HEK293 (cell line): Measurements from ENCODE around the gene NCKAP1.
"Not testable (repeated sequence)": the region's sequence is repeated elsewhere in the genome, so short reads cannot be mapped to it uniquely, and the experiment has no call there.

Source experiments
- CTCF ChIA-PET: fragments of 350-600 bp; formaldehyde crosslinking; extraction: SDS; loops from one replicate; lab custom pipeline; 2021; ENCODE audit warnings: antibody characterized with exemption; lab: Yijun Ruan, JAX
- POLR2A ChIA-PET: fragments of 300-600 bp; formaldehyde crosslinking; extraction: SDS; loops from one replicate; lab custom pipeline; 2020; ENCODE audit warnings: antibody characterized with exemption, inconsistent platforms; lab: Yijun Ruan, JAX
- H3K27ac ChIP-seq: fragments of 200-500 bp; sonication (Bioruptor generic); 2 replicates; pipeline ENCODE4 v1.5.1; 2014; ENCODE audit warnings: low read depth, low read length, control low read depth, inconsistent platforms; ENCODE audit errors: extremely low read depth
- H3K36me3 ChIP-seq, 2 experiments: fragments of 200-500 bp in 1 of 2; sonication (Bioruptor generic) in 1 of 2; 1 replicate in 1 of 2; 2 replicates in 1 of 2; pipeline ENCODE4 v1.5.1; 2014 to 2017; ENCODE audit warnings: inconsistent platforms in 2 of 2, low read length in 2 of 2; ENCODE audit not compliant: control insufficient read depth in 2 of 2, insufficient read depth in 1 of 2
- H3K4me1 ChIP-seq: fragments of 200-500 bp; sonication (Bioruptor generic); 2 replicates; pipeline ENCODE4 v1.5.1; 2014; ENCODE audit warnings: mild to moderate bottlenecking, low read length, inconsistent platforms; ENCODE audit not compliant: control insufficient read depth, insufficient read depth
- H3K4me3 ChIP-seq: 2 replicates; pipeline ENCODE4 v1.5.1; 2011; ENCODE audit warnings: low read depth, mild to moderate bottlenecking, control low read depth, low read length, moderate library complexity
- H3K9me3 ChIP-seq: fragments of 200-500 bp; sonication (Bioruptor generic); 2 replicates; pipeline ENCODE4 v1.5.1; 2014; ENCODE audit warnings: low read depth, low read length, inconsistent platforms; ENCODE audit not compliant: control insufficient read depth, insufficient read depth
- GLIS2 ChIP-seq: fragments of 450-650 bp; formaldehyde crosslinking; IDR thresholded peaks from 2 replicates; pipeline ENCODE4 v1.5.1; 2016; ENCODE audit warnings: missing biosample characterization, missing genetic modification characterization
- OVOL3 ChIP-seq: fragments of 450-650 bp; formaldehyde crosslinking; IDR thresholded peaks from 2 replicates; pipeline ENCODE4 v1.5.1; 2016; ENCODE audit warnings: missing biosample characterization, missing genetic modification characterization
- PRDM2 ChIP-seq: fragments of 450-650 bp; formaldehyde crosslinking; IDR thresholded peaks from 2 replicates; pipeline ENCODE4 v1.5.1; 2016; ENCODE audit warnings: missing biosample characterization, missing genetic modification characterization, borderline replicate concordance
- RBAK ChIP-seq: fragments of 450-650 bp; formaldehyde crosslinking; IDR thresholded peaks from 2 replicates; pipeline ENCODE4 v1.5.1; 2016; ENCODE audit warnings: missing biosample characterization, missing genetic modification characterization
- REPIN1 ChIP-seq: fragments of 450-650 bp; formaldehyde crosslinking; IDR thresholded peaks from 2 replicates; pipeline ENCODE4 v1.5.1; 2017; ENCODE audit warnings: missing biosample characterization, missing genetic modification characterization, low read depth
- ZBTB11 ChIP-seq: fragments of 450-650 bp; formaldehyde crosslinking; conservative IDR thresholded peaks from 2 replicates; pipeline ENCODE4 v1.5.1; 2016; ENCODE audit warnings: low read depth, missing biosample characterization, missing genetic modification characterization
- ZBTB17 ChIP-seq: fragments of 450-650 bp; formaldehyde crosslinking; IDR thresholded peaks from 2 replicates; pipeline ENCODE4 v1.5.1; 2016; ENCODE audit warnings: missing biosample characterization, missing genetic modification characterization
- ZFP37 ChIP-seq: fragments of 450-650 bp; formaldehyde crosslinking; IDR thresholded peaks from 2 replicates; pipeline ENCODE4 v1.5.1; 2016; ENCODE audit warnings: missing biosample characterization, missing genetic modification characterization
- ZNF146 ChIP-seq: fragments of 450-650 bp; formaldehyde crosslinking; IDR thresholded peaks from 2 replicates; pipeline ENCODE4 v1.5.1; 2016; ENCODE audit warnings: missing biosample characterization, missing genetic modification characterization
- ZNF398 ChIP-seq: fragments of 450-650 bp; formaldehyde crosslinking; IDR thresholded peaks from 2 replicates; pipeline ENCODE4 v1.5.1; 2017; ENCODE audit warnings: missing biosample characterization, missing genetic modification characterization
- ZNF837 ChIP-seq: fragments of 450-650 bp; formaldehyde crosslinking; IDR thresholded peaks from 2 replicates; pipeline ENCODE4 v1.5.1; 2016; ENCODE audit warnings: missing biosample characterization, missing genetic modification characterization
- TF ChIP-seq, protein P1 (sequence below): fragments of 450-650 bp; formaldehyde crosslinking; IDR thresholded peaks from 2 replicates; pipeline ENCODE4 v1.5.1; 2016; ENCODE audit warnings: missing biosample characterization, missing genetic modification characterization
- TF ChIP-seq, protein P2 (sequence below): fragments of 450-650 bp; formaldehyde crosslinking; IDR thresholded peaks from 2 replicates; pipeline ENCODE4 v1.5.1; 2017; ENCODE audit warnings: missing biosample characterization, missing genetic modification characterization
- TF ChIP-seq, protein P3 (sequence below): fragments of 450-650 bp; formaldehyde crosslinking; IDR thresholded peaks from 2 replicates; pipeline ENCODE4 v1.5.1; 2017; ENCODE audit warnings: missing biosample characterization, missing genetic modification characterization
- TF ChIP-seq, protein P4 (sequence below): fragments of 450-650 bp; formaldehyde crosslinking; IDR thresholded peaks from 2 replicates; pipeline ENCODE4 v1.5.1; 2017; ENCODE audit warnings: missing biosample characterization, missing genetic modification characterization

NCKAP1 gene

GRCh38 chr2:182968493-182968892 lies 69.8 kb downstream of the NCKAP1 start (continued):
- TF ChIP-seq ZNF398 (no peak), REPIN1 (tag by site-specific recombination) (no peak), RBAK (tag by site-specific recombination) (no peak), PRDM2 (tag by site-specific recombination) (no peak), ZFP37 (tag by site-specific recombination) (no peak), GLIS2 (tag by site-specific recombination) (no peak)
- TF ChIP-seq, protein P1, sequence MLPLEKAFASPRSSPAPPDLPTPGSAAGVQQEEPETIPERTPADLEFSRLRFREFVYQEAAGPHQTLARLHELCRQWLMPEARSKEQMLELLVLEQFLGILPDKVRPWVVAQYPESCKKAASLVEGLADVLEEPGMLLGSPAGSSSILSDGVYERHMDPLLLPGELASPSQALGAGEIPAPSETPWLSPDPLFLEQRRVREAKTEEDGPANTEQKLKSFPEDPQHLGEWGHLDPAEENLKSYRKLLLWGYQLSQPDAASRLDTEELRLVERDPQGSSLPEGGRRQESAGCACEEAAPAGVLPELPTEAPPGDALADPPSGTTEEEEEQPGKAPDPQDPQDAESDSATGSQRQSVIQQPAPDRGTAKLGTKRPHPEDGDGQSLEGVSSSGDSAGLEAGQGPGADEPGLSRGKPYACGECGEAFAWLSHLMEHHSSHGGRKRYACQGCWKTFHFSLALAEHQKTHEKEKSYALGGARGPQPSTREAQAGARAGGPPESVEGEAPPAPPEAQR: no peak

DNA sequence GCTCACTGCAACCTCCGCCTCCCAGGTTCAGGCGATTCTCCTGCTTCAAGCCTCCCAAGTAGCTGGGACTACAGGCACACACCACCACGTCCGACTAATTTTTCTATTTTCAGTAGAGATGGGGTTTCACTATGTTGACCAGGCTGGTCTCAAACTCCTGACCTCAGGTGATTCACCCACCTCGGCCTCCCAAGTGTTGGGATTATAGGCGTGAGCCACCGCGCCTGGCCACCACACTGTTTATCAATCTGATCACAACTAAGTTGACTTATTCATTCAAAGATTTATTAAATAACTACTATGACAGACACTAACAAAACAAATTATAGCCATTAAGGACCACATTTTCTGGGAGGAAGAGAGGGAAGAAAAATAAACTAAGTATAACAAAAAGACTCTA lies 71.9 kb downstream of the NCKAP1 start:
- H3K27ac ChIP-seq, H3K9me3 ChIP-seq, H3K4me1 ChIP-seq, H3K4me3 ChIP-seq, POLR2A ChIA-PET: not testable (repeated sequence)
- peaks cover 8 to 57% of the 10 kb centered on the region in 2 experiments for H3K36me3 ChIP-seq
- CTCF ChIA-PET: interaction anchor here (0.9 to 1.2 kb wide), 2 partner anchors 14 to 40 kb away, joined by 3 read pairs; no protein-coding TSS in a partner anchor

DNA sequence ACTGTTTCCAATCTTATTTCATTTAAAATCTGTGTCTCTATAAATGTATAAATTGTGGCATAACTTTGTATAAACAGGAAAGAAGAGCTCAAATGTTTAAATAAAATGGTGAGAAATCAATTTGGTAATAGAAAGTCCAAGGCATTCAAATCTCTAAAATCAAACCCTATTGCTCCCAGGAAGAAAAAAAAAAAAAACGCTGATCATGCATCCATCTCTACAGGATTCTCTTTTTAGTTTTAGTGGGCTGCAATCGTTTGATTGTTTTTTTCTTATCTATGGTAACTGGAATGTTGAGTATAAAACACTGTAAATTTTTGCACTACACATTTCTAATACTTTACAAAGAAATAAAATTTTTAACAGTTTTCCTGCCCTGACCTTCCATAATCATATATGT lies 75.6 kb downstream of the NCKAP1 start:
- no peak overlapping the region for H3K4me3 ChIP-seq
- H3K9me3 ChIP-seq: no peaks in the 10 kb centered on the region
- no peak overlapping the region for H3K27ac ChIP-seq
- ChIA-PET POLR2A (no interaction called here), CTCF (interaction anchor here (0.5 kb wide), 1 partner anchor 33 kb away, joined by 3 read pairs; no protein-coding TSS in a partner anchor)
- peaks cover 12 to 55% of the 10 kb centered on the region in 2 experiments for H3K36me3 ChIP-seq
- H3K4me1 ChIP-seq: no peaks in the 10 kb centered on the region
- TF ChIP-seq ZNF146 (tag by site-specific recombination) (no peak), ZNF837 (tag by site-specific recombination) (no peak), ZBTB17 (tag by site-specific recombination) (no peak), ZBTB11 (tag by site-specific recombination) (no peak), OVOL3 (tag by site-specific recombination) (no peak)
- TF ChIP-seq, protein P2, sequence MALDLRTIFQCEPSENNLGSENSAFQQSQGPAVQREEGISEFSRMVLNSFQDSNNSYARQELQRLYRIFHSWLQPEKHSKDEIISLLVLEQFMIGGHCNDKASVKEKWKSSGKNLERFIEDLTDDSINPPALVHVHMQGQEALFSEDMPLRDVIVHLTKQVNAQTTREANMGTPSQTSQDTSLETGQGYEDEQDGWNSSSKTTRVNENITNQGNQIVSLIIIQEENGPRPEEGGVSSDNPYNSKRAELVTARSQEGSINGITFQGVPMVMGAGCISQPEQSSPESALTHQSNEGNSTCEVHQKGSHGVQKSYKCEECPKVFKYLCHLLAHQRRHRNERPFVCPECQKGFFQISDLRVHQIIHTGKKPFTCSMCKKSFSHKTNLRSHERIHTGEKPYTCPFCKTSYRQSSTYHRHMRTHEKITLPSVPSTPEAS (tag by site-specific recombination): no peak
- TF ChIP-seq, protein P3, sequence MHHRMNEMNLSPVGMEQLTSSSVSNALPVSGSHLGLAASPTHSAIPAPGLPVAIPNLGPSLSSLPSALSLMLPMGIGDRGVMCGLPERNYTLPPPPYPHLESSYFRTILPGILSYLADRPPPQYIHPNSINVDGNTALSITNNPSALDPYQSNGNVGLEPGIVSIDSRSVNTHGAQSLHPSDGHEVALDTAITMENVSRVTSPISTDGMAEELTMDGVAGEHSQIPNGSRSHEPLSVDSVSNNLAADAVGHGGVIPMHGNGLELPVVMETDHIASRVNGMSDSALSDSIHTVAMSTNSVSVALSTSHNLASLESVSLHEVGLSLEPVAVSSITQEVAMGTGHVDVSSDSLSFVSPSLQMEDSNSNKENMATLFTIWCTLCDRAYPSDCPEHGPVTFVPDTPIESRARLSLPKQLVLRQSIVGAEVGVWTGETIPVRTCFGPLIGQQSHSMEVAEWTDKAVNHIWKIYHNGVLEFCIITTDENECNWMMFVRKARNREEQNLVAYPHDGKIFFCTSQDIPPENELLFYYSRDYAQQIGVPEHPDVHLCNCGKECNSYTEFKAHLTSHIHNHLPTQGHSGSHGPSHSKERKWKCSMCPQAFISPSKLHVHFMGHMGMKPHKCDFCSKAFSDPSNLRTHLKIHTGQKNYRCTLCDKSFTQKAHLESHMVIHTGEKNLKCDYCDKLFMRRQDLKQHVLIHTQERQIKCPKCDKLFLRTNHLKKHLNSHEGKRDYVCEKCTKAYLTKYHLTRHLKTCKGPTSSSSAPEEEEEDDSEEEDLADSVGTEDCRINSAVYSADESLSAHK: no peak
- TF ChIP-seq, protein P4, sequence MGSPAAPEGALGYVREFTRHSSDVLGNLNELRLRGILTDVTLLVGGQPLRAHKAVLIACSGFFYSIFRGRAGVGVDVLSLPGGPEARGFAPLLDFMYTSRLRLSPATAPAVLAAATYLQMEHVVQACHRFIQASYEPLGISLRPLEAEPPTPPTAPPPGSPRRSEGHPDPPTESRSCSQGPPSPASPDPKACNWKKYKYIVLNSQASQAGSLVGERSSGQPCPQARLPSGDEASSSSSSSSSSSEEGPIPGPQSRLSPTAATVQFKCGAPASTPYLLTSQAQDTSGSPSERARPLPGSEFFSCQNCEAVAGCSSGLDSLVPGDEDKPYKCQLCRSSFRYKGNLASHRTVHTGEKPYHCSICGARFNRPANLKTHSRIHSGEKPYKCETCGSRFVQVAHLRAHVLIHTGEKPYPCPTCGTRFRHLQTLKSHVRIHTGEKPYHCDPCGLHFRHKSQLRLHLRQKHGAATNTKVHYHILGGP (tag by site-specific recombination): no peak
